Activated T-helper 1 cell treated with anti-CD3 and anti-CD28 coated beads, Interleukin-12 subunit alpha, Interleukin-12 subunit beta, Interleukin-2, Interleukin-4 antibody, amounts not matched to agents 30 ng/mL and 10 ng/mL and 1 ng/mL, durations not matched to agents 14 hours and 24 hours and 36 hours (primary cell): Measurements from ENCODE around the gene FBXO27. TPM values are rescaled to one million over a fixed set of nuclear protein-coding genes. Genes with fewer than 3 reads are reported as not detected.

Source experiments
- DNase-seq: peaks from one replicate; pipeline ENCODE4 v3.0.0; 2021; ENCODE audit warnings: low spot score
- H3K27ac Mint-ChIP-seq: one replicate; pipeline ENCODE4 v1.8.0; 2021; ENCODE audit warnings: mild to moderate bottlenecking, mixed read lengths
- H3K27me3 Mint-ChIP-seq: one replicate; pipeline ENCODE4 v1.8.0; 2022; ENCODE audit warnings: mild to moderate bottlenecking, moderate library complexity, mixed read lengths; ENCODE audit not compliant: insufficient read depth
- H3K36me3 Mint-ChIP-seq: one replicate; pipeline ENCODE4 v1.8.0; 2021; ENCODE audit warnings: low read depth, mixed read lengths
- H3K4me1 Mint-ChIP-seq: one replicate; pipeline ENCODE4 v1.8.0; 2021; ENCODE audit warnings: low read depth, mixed read lengths
- H3K4me3 Mint-ChIP-seq: one replicate; pipeline ENCODE4 v1.8.0; 2021; ENCODE audit warnings: mild to moderate bottlenecking, moderate library complexity, mixed read lengths
- H3K9me3 Mint-ChIP-seq: one replicate; pipeline ENCODE4 v1.8.0; 2021; ENCODE audit warnings: mixed read lengths
- intact Hi-C: fragments of 100-400 bp; cut with micrococcal nuclease; formaldehyde crosslinking; loops from one replicate; pipeline ENCODE4 v1.15.1; 2024
- total RNA-seq: library from RNA; stranded (reverse); gene quantifications from 2 replicates; pipeline ENCODE4 v1.2.3, GENCODE V29; 2022

Gene FBXO27
- total RNA-seq, 1 donor from 2014 or later = 0.54 TPM

GRCh38 chr19:38975214-38975860 lies 57.0 kb downstream of the FBXO27 start, which contains the start of gene FBXO17:
TSS of gene FBXO17 (minus strand) at chr19:38975742. CDS start at chr19:38950319, 25,423 bp downstream.
- H3K4me1 Mint-ChIP-seq = peaks cover 23% of the 10 kb centered on the region
- peaks cover under 1% of the 10 kb centered on the region for H3K9me3 Mint-ChIP-seq
- H3K27ac Mint-ChIP-seq = no peak within 1 kb of the TSS
- H3K27me3 Mint-ChIP-seq = peaks cover 29% of the 10 kb centered on the region
- H3K4me3 Mint-ChIP-seq = peak within 1 kb of the TSS; percentile 69
- intact Hi-C loops = loop anchor here (10.0 kb wide), 1 partner anchor 359 kb away; the partner anchor contains the start of gene GMFG
- no peak for DNase-seq
- no peaks in the 10 kb centered on the region for H3K36me3 Mint-ChIP-seq

- no peaks in the 10 kb centered on the region for H3K9me3 Mint-ChIP-seq
- intact Hi-C loops = loop anchor here (10.0 kb wide), 1 partner anchor 360 kb away; the partner anchor contains the start of gene GMFG
- DNase-seq = no peak
- H3K27ac Mint-ChIP-seq = no peak overlapping the region
- no peak overlapping the region for H3K4me3 Mint-ChIP-seq
- H3K27me3 Mint-ChIP-seq = peaks cover 31% of the 10 kb centered on the region
- H3K36me3 Mint-ChIP-seq = no peaks in the 10 kb centered on the region
- H3K4me1 Mint-ChIP-seq = peaks cover 23% of the 10 kb centered on the region
These were observed 57.6 kb downstream of the FBXO27 start for GRCh38 chr19:38974624-38975213.

Other genes with a start within 250 kb of the FBXO27 start
- not detected in 2 replicates for gene LGALS7B, start 243.3 kb downstream of the FBXO27 start, total RNA-seq
- 1.1 and 1.3 TPM in 2 replicates for gene LGALS4, start 219.6 kb downstream of the FBXO27 start, total RNA-seq
- gene ECH1, start 200.8 kb downstream of the FBXO27 start, total RNA-seq = 125 and 132 TPM in 2 replicates
- 632 and 659 TPM in 2 replicates for gene HNRNPL, start 182.6 kb downstream of the FBXO27 start, total RNA-seq
- 70.7 and 73.1 TPM in 2 replicates for gene RINL, start 154.3 kb downstream of the FBXO27 start, total RNA-seq
- gene SIRT2, start 132.9 kb downstream of the FBXO27 start, total RNA-seq = 28.3 and 28.7 TPM in 2 replicates
- gene NFKBIB, start 132.6 kb downstream of the FBXO27 start, total RNA-seq = 98.1 and 102 TPM in 2 replicates
- gene CCER2, start 120.4 kb downstream of the FBXO27 start, total RNA-seq = 0.67 and 0.88 TPM in 2 replicates
- gene SARS2, start 101.8 kb downstream of the FBXO27 start, total RNA-seq = 36.5 and 38.4 TPM in 2 replicates
- 118 and 120 TPM in 2 replicates for gene MRPS12, start 101.6 kb downstream of the FBXO27 start, total RNA-seq
- gene FBXO17, start 56.8 kb downstream of the FBXO27 start, total RNA-seq = 0.10 TPM in 1 of 2 replicates, not detected in the other
- gene ACP7, start 51.8 kb upstream of the FBXO27 start, total RNA-seq = 0.10 TPM in 1 of 2 replicates, not detected in the other
- 18.5 and 19.9 TPM in 2 replicates for gene PAK4, start 93.2 kb upstream of the FBXO27 start, total RNA-seq
- not detected in 2 replicates for gene NCCRP1, start 164.4 kb upstream of the FBXO27 start, total RNA-seq
- not detected in 2 replicates for gene SYCN, start 171.7 kb upstream of the FBXO27 start, total RNA-seq
- gene IFNL3, start 212.5 kb upstream of the FBXO27 start, total RNA-seq = not detected in 2 replicates
- not detected in 2 replicates for gene IFNL4, start 216.3 kb upstream of the FBXO27 start, total RNA-seq
- gene IFNL2, start 235.8 kb upstream of the FBXO27 start, total RNA-seq = not detected in 2 replicates